ENCODE results near the gene CMPK2.
"Not testable (repeated sequence)": the region's sequence is repeated elsewhere in the genome, so short reads cannot be mapped to it uniquely, and the experiment has no call there.

Gene CMPK2

DNA sequence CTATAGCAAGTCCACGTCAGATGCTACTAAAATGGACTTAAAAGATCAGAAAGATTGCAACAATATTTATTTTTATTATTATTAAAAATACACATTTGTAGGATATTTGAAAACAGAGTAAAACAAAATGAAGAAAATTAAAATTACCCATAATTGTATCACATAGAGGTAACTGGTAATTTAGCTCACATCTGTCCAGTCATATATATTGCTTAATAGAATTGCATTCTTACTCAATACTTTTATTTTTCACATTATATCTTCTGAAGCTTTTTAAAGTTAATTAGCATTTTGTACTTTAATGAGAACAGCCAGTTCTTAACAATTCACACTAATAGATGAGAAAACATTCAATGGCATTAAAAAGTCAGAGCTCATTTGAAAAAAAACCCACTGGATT, 40.0 kb upstream of the CMPK2 start:
- H3K36me3 ChIP-seq (ENCODE audit: control insufficient read depth, insufficient read depth, low read length): no peaks in the 10 kb centered on the region
- DNase-seq: no peak

DNA sequence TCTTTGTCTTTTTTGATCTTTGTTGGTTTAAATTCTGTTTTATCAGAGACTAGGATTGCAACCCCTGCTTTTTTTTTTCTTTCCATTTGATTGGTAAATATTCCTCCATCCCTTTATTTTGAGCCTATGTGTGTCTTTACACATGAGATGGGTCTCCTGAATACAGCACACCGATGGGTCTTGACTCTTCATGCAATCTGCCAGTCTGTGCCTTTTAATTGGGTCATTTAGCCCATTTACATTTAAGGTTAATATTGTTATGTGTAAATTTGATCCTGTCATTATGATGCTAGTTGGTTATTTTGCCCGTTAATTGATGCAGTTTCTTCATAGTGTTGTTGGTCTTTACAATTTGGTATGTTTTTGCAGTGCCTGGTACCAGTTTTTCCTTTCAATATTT, 36.9 kb upstream of the CMPK2 start:
- DNase-seq; H3K9me3 ChIP-seq (ENCODE audit: control insufficient read depth, low read length); H3K4me3 ChIP-seq (ENCODE audit: insufficient read depth, low read depth, low read length, poor library complexity, severe bottlenecking); H3K4me1 ChIP-seq (ENCODE audit: control insufficient read depth, insufficient read depth, low read length, poor library complexity, severe bottlenecking); H3K36me3 ChIP-seq (ENCODE audit: control insufficient read depth, insufficient read depth, low read length); H3K27ac ChIP-seq (ENCODE audit: insufficient read depth, low read length, poor library complexity, severe bottlenecking); H3K27me3 ChIP-seq (replicated peaks; ENCODE audit: control insufficient read depth, insufficient read depth, low read length, poor library complexity, severe bottlenecking): not testable (repeated sequence)

More for the DNA sequence above, 40.0 kb upstream of the CMPK2 start:
- Histone ChIP-seq H3K4me3 (ENCODE audit: insufficient read depth, low read depth, low read length, poor library complexity, severe bottlenecking) (no peak overlapping the region), H3K4me1 (ENCODE audit: control insufficient read depth, insufficient read depth, low read length, poor library complexity, severe bottlenecking) (peaks cover 26% of the 10 kb centered on the region), H3K9me3 (ENCODE audit: control insufficient read depth, low read length) (no peaks in the 10 kb centered on the region), H3K27ac (ENCODE audit: insufficient read depth, low read length, poor library complexity, severe bottlenecking) (no peak overlapping the region), H3K27me3 (replicated peaks; ENCODE audit: control insufficient read depth, insufficient read depth, low read length, poor library complexity, severe bottlenecking) (no peaks in the 10 kb centered on the region)

DNA sequence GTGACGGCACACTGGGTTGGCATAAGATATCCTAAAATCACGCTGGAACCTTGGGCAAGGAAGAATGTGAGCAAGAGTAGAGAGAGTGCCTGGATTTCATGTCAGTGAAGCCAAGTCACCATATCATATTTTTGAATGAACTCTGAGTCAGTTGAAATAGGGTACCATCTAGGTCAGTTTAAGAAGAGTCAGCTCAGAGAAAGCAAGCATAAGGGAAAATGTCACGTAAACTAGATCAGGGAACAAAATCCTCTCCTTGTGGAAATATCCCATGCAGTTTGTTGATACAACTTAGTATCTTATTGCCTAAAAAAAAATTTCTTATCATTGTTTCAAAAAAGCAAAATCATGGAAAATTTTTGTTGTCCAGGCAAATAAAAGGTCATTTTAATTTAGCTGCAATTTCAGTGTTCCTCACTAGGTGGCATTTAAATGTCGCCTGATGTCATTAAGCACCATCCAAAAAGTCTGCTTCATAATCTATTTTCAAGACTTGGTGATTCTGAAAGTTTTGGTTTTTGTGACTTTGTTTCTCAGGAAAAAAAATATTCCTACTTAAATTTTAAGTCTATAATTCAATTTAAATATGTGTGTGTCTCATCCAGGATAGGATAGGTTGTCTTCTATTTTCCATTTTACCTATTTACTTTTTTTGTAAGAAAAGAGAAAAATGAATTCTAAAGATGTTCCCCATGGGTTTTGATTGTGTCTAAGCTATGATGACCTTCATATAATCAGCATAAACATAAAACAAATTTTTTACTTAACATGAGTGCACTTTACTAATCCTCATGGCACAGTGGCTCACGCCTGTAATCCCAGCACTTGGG, 31.4 kb upstream of the CMPK2 start:
- H3K4me3 ChIP-seq (ENCODE audit: insufficient read depth, low read depth, low read length, poor library complexity, severe bottlenecking): no peak overlapping the region
- no peaks in the 10 kb centered on the region for H3K4me1 ChIP-seq (ENCODE audit: control insufficient read depth, insufficient read depth, low read length, poor library complexity, severe bottlenecking)
- DNase-seq: no peak
- H3K9me3 ChIP-seq (ENCODE audit: control insufficient read depth, low read length): no peaks in the 10 kb centered on the region
- no peaks in the 10 kb centered on the region for H3K36me3 ChIP-seq (ENCODE audit: control insufficient read depth, insufficient read depth, low read length)
- no peak overlapping the region for H3K27ac ChIP-seq (ENCODE audit: insufficient read depth, low read length, poor library complexity, severe bottlenecking)
- no peaks in the 10 kb centered on the region for H3K27me3 ChIP-seq (replicated peaks; ENCODE audit: control insufficient read depth, insufficient read depth, low read length, poor library complexity, severe bottlenecking)

DNA sequence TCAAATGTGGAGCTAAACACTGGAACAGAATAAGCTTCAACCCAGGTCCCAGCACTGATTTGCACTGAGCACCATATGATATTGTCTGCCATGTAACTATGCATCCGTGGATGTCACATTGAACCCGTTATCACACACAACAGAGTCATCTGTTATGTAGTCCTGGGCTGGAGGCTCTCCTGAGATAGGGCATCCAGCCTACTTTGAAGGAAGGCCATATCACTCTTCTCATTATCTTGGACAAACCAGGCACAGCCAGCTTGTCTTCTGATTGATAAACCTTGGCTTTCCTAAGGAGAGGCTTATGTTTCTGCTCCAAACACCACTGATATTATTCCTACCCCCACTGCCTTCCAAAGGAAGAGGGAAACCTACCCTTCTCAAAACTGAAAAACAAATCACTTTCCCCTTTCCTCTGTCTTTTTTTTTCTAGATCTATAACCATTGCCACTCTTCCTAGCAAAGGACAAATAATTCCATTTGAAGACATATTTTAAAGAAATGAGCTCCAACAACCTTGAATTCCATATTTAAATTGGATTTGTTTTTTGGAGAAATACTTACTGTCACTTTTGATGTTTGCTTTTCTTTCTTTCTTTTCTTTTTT, 28.3 kb upstream of the CMPK2 start:
- Histone ChIP-seq H3K9me3 (ENCODE audit: control insufficient read depth, low read length) (no peaks in the 10 kb centered on the region), H3K27me3 (replicated peaks; ENCODE audit: control insufficient read depth, insufficient read depth, low read length, poor library complexity, severe bottlenecking) (no peaks in the 10 kb centered on the region), H3K27ac (ENCODE audit: insufficient read depth, low read length, poor library complexity, severe bottlenecking) (no peak overlapping the region), H3K4me1 (ENCODE audit: control insufficient read depth, insufficient read depth, low read length, poor library complexity, severe bottlenecking) (no peaks in the 10 kb centered on the region), H3K4me3 (ENCODE audit: insufficient read depth, low read depth, low read length, poor library complexity, severe bottlenecking) (no peak overlapping the region), H3K36me3 (ENCODE audit: control insufficient read depth, insufficient read depth, low read length) (no peaks in the 10 kb centered on the region)
- no peak for DNase-seq

DNA sequence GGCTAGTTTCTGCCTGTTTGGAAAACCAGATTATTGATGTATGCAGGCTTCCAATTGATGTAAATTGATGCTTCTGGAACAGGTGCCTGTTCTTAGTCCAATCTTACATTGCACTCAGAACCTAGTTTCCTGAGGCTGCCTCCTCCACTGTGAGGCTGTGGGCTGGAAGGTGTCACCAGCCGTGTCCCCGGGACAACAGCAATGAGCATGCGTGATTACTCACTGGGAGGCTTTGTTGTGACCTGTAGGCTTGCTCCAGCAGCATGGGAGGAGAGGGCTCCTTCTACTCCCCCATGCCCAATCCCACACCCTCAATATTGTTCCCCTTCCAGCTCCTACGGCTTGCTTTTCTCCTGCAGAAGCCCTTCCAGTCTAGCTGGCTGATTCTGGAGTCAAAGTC, 23.0 kb upstream of the CMPK2 start:
- DNase-seq: no peak
- Histone ChIP-seq H3K27ac (ENCODE audit: insufficient read depth, low read length, poor library complexity, severe bottlenecking) (no peak overlapping the region), H3K36me3 (ENCODE audit: control insufficient read depth, insufficient read depth, low read length) (peaks cover 9% of the 10 kb centered on the region), H3K27me3 (replicated peaks; ENCODE audit: control insufficient read depth, insufficient read depth, low read length, poor library complexity, severe bottlenecking) (no peaks in the 10 kb centered on the region), H3K4me3 (ENCODE audit: insufficient read depth, low read depth, low read length, poor library complexity, severe bottlenecking) (no peak overlapping the region), H3K4me1 (ENCODE audit: control insufficient read depth, insufficient read depth, low read length, poor library complexity, severe bottlenecking) (no peaks in the 10 kb centered on the region), H3K9me3 (ENCODE audit: control insufficient read depth, low read length) (no peaks in the 10 kb centered on the region)

DNA sequence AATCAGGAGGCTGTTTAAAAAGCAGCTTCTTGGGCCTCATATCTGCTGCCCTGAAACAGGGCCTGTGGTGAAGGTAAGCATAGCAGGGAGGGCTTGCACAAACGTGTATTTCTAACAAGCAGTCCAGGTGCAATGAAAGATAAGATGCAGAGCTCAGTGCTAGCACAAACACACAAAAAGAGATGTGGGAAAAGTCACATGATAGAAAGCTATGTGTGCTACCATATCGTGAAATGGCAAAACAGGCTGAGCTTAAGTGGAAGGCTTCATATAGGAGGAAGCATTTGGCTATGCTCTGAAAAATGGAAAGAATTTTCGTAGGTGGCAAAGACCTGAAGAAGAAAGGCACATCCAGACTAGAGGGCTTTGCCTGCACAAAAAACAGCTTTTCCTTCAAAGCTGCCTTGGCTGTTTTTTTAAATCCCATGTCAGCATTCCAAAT, 22.1 kb upstream of the CMPK2 start:
- H3K4me3 ChIP-seq (ENCODE audit: insufficient read depth, low read depth, low read length, poor library complexity, severe bottlenecking): no peak overlapping the region
- no peaks in the 10 kb centered on the region for H3K27me3 ChIP-seq (replicated peaks; ENCODE audit: control insufficient read depth, insufficient read depth, low read length, poor library complexity, severe bottlenecking)
- no peak for DNase-seq
- H3K9me3 ChIP-seq (ENCODE audit: control insufficient read depth, low read length): no peaks in the 10 kb centered on the region
- no peaks in the 10 kb centered on the region for H3K4me1 ChIP-seq (ENCODE audit: control insufficient read depth, insufficient read depth, low read length, poor library complexity, severe bottlenecking)
- H3K36me3 ChIP-seq (ENCODE audit: control insufficient read depth, insufficient read depth, low read length): peaks cover 9% of the 10 kb centered on the region
- H3K27ac ChIP-seq (ENCODE audit: insufficient read depth, low read length, poor library complexity, severe bottlenecking): no peak overlapping the region

DNA sequence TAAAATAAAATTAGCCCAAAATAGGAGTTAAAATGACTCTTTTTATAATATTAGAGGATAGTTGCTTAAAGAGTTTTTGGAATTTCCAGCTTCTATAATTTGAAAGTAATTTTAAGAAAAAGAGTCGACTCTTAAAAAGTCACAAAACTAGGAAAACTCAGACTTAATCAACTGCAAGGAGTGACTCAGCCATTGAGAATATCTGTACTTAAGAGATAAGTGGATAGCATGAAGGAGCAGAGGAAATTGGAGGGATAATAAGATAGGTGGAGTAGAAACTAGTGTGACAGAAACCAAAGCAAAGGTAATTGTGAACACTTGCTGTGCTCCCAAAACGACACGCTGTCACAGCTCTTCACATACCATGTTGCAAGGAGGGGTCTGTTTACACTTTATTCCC, 20.3 kb upstream of the CMPK2 start:
- Histone ChIP-seq H3K4me1 (ENCODE audit: control insufficient read depth, insufficient read depth, low read length, poor library complexity, severe bottlenecking) (no peaks in the 10 kb centered on the region), H3K27ac (ENCODE audit: insufficient read depth, low read length, poor library complexity, severe bottlenecking) (no peak overlapping the region), H3K4me3 (ENCODE audit: insufficient read depth, low read depth, low read length, poor library complexity, severe bottlenecking) (no peak overlapping the region), H3K36me3 (ENCODE audit: control insufficient read depth, insufficient read depth, low read length) (peaks cover 9% of the 10 kb centered on the region), H3K9me3 (ENCODE audit: control insufficient read depth, low read length) (no peaks in the 10 kb centered on the region), H3K27me3 (replicated peaks; ENCODE audit: control insufficient read depth, insufficient read depth, low read length, poor library complexity, severe bottlenecking) (no peaks in the 10 kb centered on the region)
- DNase-seq: no peak

DNA sequence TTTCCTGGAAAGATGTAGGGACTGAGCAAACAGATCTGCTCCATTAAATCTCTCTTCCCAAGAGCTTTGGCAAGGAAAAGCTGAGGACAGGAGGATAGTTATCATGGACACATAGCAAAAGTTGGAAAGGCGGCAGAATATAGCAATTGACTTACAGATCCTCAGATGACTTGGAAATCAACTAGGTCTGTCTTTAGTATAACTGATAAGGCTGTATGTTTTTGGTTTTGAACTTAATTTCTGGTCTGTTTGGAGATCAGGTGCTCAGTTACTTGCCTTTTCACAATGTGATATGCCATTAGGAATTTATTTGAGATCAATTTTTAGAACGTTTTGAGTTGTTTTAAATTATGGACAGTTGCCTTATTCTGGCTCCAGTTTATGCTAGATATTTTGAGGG, 19.8 kb upstream of the CMPK2 start:
- Histone ChIP-seq H3K27ac (ENCODE audit: insufficient read depth, low read length, poor library complexity, severe bottlenecking) (no peak overlapping the region), H3K9me3 (ENCODE audit: control insufficient read depth, low read length) (no peaks in the 10 kb centered on the region), H3K36me3 (ENCODE audit: control insufficient read depth, insufficient read depth, low read length) (peaks cover 9% of the 10 kb centered on the region), H3K4me1 (ENCODE audit: control insufficient read depth, insufficient read depth, low read length, poor library complexity, severe bottlenecking) (no peaks in the 10 kb centered on the region), H3K27me3 (replicated peaks; ENCODE audit: control insufficient read depth, insufficient read depth, low read length, poor library complexity, severe bottlenecking) (no peaks in the 10 kb centered on the region), H3K4me3 (ENCODE audit: insufficient read depth, low read depth, low read length, poor library complexity, severe bottlenecking) (no peak overlapping the region)
- DNase-seq: no peak

DNA sequence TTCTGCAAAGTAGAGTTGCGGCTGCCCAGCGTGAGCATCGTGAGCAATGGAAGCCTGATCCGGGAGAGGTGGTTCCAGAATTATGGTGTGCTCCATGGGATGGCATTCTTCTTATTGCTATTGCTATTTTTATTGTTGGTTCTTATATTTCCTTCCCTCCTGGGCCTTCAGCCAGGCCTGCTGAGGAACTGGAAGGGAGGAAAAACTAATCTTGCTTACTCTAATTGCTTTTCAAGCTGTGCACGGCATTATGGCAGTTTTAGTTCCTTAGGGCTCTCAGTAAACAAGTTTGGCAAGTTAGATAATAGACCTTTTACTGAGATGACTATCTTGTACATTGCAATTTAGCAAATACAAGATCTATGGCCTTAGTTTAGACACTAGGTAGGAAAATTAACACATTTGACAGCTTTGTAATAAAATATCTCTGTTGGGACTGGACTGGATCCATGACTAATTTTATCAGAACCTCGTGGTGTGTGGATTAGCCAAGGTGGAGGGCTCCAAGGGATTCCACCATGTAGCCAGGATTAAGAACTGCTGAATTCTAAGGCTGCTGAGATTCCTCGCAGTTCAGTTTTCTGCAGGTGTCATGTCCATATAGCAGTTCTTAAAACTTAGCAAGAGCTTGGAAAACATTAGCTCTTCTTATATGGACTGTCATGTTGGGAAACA, 17.9 kb upstream of the CMPK2 start:
- peaks cover 9% of the 10 kb centered on the region for H3K36me3 ChIP-seq (ENCODE audit: control insufficient read depth, insufficient read depth, low read length)
- H3K27ac ChIP-seq (ENCODE audit: insufficient read depth, low read length, poor library complexity, severe bottlenecking): no peak overlapping the region
- no peaks in the 10 kb centered on the region for H3K9me3 ChIP-seq (ENCODE audit: control insufficient read depth, low read length)
- H3K4me1 ChIP-seq (ENCODE audit: control insufficient read depth, insufficient read depth, low read length, poor library complexity, severe bottlenecking): peaks cover 11% of the 10 kb centered on the region
- H3K4me3 ChIP-seq (ENCODE audit: insufficient read depth, low read depth, low read length, poor library complexity, severe bottlenecking): no peak overlapping the region
- DNase-seq: no peak
- H3K27me3 ChIP-seq (replicated peaks; ENCODE audit: control insufficient read depth, insufficient read depth, low read length, poor library complexity, severe bottlenecking): no peaks in the 10 kb centered on the region

DNA sequence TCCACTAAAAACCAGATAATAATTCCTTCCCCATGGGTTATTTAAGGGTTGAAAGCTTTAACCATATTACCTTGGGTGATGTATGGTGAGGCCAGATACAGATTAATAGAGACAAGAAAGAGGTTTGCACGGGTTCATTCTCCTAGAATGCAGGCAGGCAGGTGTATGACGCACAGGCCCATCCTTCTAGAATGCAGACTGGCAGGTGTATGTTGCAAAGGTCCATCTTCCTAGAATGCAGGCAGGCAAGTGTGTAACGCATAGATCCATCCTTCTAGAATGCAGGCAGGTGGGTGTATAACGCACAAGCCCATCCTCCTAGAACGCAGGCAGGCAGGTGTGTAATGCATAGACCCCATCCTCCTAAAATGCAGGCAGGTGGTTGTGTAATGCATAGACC, 15.8 kb upstream of the CMPK2 start:
- H3K36me3 ChIP-seq (ENCODE audit: control insufficient read depth, insufficient read depth, low read length): no peaks in the 10 kb centered on the region
- no peaks in the 10 kb centered on the region for H3K9me3 ChIP-seq (ENCODE audit: control insufficient read depth, low read length)
- no peak for DNase-seq
- no peak overlapping the region for H3K4me3 ChIP-seq (ENCODE audit: insufficient read depth, low read depth, low read length, poor library complexity, severe bottlenecking)
- H3K27me3 ChIP-seq (replicated peaks; ENCODE audit: control insufficient read depth, insufficient read depth, low read length, poor library complexity, severe bottlenecking): no peaks in the 10 kb centered on the region
- H3K4me1 ChIP-seq (ENCODE audit: control insufficient read depth, insufficient read depth, low read length, poor library complexity, severe bottlenecking): peaks cover 22% of the 10 kb centered on the region
- H3K27ac ChIP-seq (ENCODE audit: insufficient read depth, low read length, poor library complexity, severe bottlenecking): no peak overlapping the region
